GDM1 (cell line): ENCODE measurements around the gene GRK2.
"Not testable (repeated sequence)": the region's sequence is repeated elsewhere in the genome, so short reads cannot be mapped to it uniquely, and the experiment has no call there.

Source experiments
- DNase-seq: peaks from one replicate; lab custom pipeline; 2025; lab: John Stamatoyannopoulos, UW

Gene GRK2

GRCh38 chr11:67254798-67255197 lies 11.5 kb upstream of the GRK2 start:
- no peak for DNase-seq

GRCh38 chr11:67255353-67255752 lies 10.9 kb upstream of the GRK2 start:
- DNase-seq = no peak

GRCh38 chr11:67255864-67256263 lies 10.4 kb upstream of the GRK2 start:
- no peak for DNase-seq

- DNase-seq = no peak
Measured at GRCh38 chr11:67256477-67257135, 9.7 kb upstream of the GRK2 start.

- no peak for DNase-seq
Measured at GRCh38 chr11:67260406-67260805, 5.9 kb upstream of the GRK2 start.

GRCh38 chr11:67260885-67261639 lies 5.2 kb upstream of the GRK2 start:
- not testable (repeated sequence) for DNase-seq

GRCh38 chr11:67261640-67261945 lies 4.7 kb upstream of the GRK2 start:
- DNase-seq = no peak

GRCh38 chr11:67261946-67262681 lies 4.2 kb upstream of the GRK2 start:
- DNase-seq = no peak

GRCh38 chr11:67262731-67263675 lies 3.3 kb upstream of the GRK2 start:
- DNase-seq = peak; percentile 82

- DNase-seq = no peak
Measured at GRCh38 chr11:67264260-67264659, 2.0 kb upstream of the GRK2 start.

GRCh38 chr11:67264877-67265632 lies 1.2 kb upstream of the GRK2 start:
- no peak for DNase-seq

- peak; percentile 63 for DNase-seq
Measured at GRCh38 chr11:67265633-67266448, 432 bp upstream of the GRK2 start.

GRCh38 chr11:67267188-67268080 lies 1.2 kb downstream of the GRK2 start:
- no peak for DNase-seq

- peak; percentile 83 for DNase-seq
Measured at GRCh38 chr11:67268081-67268961, 2.0 kb downstream of the GRK2 start.

- DNase-seq = no peak
Measured at GRCh38 chr11:67268962-67269268, 2.6 kb downstream of the GRK2 start.

- no peak for DNase-seq
Measured at GRCh38 chr11:67269401-67270255, 3.4 kb downstream of the GRK2 start.
